GM12864 (cell line): Measurements from ENCODE around the gene ZBTB47.
A peak's percentile ranks its signal among the peaks of the same experiment; 100 is the strongest.

Source experiments
- DNase-seq: peaks from one replicate; pipeline ENCODE4 v3.0.0-alpha.2; 2011; ENCODE audit warnings: low read depth
- H3K4me3 ChIP-seq: 2 replicates; pipeline ENCODE4 v1.5.1; 2011; ENCODE audit warnings: mild to moderate bottlenecking, low read depth, low read length, control low read depth
- TF ChIP-seq, protein P1 (sequence below): IDR thresholded peaks from 2 replicates; pipeline ENCODE4 v1.5.1; 2011; ENCODE audit warnings: low read depth, mild to moderate bottlenecking, moderate library complexity, low read length, control low read depth, inconsistent platforms; ENCODE audit errors: missing control alignments

ZBTB47 gene

GRCh38 chr3:42613462-42613861 lies 40.0 kb upstream of the ZBTB47 start:
- no peak overlapping the region for H3K4me3 ChIP-seq
- TF ChIP-seq, protein P1, sequence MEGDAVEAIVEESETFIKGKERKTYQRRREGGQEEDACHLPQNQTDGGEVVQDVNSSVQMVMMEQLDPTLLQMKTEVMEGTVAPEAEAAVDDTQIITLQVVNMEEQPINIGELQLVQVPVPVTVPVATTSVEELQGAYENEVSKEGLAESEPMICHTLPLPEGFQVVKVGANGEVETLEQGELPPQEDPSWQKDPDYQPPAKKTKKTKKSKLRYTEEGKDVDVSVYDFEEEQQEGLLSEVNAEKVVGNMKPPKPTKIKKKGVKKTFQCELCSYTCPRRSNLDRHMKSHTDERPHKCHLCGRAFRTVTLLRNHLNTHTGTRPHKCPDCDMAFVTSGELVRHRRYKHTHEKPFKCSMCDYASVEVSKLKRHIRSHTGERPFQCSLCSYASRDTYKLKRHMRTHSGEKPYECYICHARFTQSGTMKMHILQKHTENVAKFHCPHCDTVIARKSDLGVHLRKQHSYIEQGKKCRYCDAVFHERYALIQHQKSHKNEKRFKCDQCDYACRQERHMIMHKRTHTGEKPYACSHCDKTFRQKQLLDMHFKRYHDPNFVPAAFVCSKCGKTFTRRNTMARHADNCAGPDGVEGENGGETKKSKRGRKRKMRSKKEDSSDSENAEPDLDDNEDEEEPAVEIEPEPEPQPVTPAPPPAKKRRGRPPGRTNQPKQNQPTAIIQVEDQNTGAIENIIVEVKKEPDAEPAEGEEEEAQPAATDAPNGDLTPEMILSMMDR: peak; percentile 45
- DNase-seq: no peak

GRCh38 chr3:42631620-42632019 lies 21.9 kb upstream of the ZBTB47 start:
- no peak for DNase-seq
- no peak overlapping the region for H3K4me3 ChIP-seq
- TF ChIP-seq, protein P1: no peak

DNA sequence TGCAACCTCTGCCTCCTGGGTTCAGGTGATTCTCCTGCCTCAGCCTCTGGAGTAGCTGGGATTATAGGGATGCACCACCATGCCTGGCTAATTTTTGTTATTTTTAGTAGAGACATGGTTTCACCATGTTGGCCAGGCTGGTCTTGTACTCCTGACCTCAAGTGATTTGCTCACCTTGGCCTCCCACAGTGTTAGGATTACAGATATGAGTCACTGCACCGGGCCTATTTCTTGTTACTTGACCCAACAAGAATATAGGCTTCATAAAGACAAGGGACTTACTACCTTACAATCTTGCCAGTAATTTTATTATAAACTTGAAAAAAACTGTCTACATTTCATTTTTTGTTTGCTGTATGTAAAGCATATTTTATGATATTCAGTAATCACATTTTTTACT lies 21.4 kb upstream of the ZBTB47 start:
- DNase-seq: no peak
- TF ChIP-seq, protein P1: no peak
- no peak overlapping the region for H3K4me3 ChIP-seq

GRCh38 chr3:42633544-42633943 lies 20.0 kb upstream of the ZBTB47 start:
- TF ChIP-seq, protein P1: no peak
- DNase-seq: no peak
- H3K4me3 ChIP-seq: no peak overlapping the region

GRCh38 chr3:42635111-42635510 lies 18.4 kb upstream of the ZBTB47 start:
- TF ChIP-seq, protein P1: no peak
- DNase-seq: no peak
- no peak overlapping the region for H3K4me3 ChIP-seq

DNA sequence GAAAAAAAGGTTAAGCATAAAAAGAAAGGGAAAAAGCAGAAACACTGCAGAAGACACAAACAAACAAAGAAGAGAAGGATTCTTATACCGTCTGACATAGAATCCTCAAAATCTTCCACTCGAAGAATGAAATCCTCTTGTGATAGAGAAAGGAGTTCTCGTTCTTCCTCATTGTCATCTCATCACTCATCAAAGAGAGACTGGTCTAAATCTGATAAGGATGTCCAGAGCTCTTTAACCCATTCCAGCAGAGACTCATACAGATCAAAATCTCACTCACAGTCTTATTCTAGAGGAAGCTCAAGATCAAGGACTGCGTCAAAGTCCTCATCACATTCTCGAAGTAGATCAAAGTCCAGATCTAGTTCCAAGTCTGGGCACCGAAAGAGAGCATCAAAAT lies 16.5 kb upstream of the ZBTB47 start:
- TF ChIP-seq, protein P1: no peak

DNA sequence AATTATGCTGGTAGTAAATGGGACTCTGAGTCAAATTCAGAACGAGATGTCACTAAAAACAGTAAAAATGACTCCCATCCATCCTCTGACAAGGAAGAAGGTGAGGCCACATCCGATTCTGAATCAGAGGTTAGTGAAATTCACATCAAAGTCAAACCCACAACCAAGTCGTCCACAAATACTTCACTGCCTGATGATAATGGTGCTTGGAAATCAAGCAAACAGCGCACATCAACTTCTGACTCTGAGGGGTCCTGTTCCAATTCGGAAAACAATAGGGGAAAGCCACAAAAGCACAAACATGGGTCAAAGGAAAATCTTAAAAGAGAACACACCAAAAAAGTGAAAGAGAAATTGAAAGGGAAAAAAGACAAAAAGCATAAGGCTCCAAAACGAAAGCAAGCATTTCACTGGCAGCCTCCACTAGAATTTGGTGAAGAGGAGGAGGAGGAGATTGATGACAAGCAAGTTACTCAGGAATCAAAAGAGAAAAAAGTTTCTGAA lies 15.1 kb upstream of the ZBTB47 start:
- TF ChIP-seq, protein P1: no peak
- DNase-seq: no peak
- no peak overlapping the region; the same call in 1 of the 2 replicates for H3K4me3 ChIP-seq

More for the DNA sequence above, 16.5 kb upstream of the ZBTB47 start:
- no peak for DNase-seq
- H3K4me3 ChIP-seq: no peak overlapping the region
